Measurements from ENCODE around the gene C19orf81. TPM values are rescaled to one million over a fixed set of nuclear protein-coding genes. Genes with fewer than 3 reads are reported as not detected.

C19orf81 gene
- total RNA-seq, 3 donors from 2014 or later, result not detected

GRCh38 chr19:50693064-50693975 lies 44.1 kb downstream of the C19orf81 start:
- no peaks in the 10 kb centered on the region for H3K9me3 ChIP-seq
- intact Hi-C loops (cut with DNase I; ENCODE audit: low total_unique reads), result no loop called here
- H3K27me3 ChIP-seq, result peaks cover 11 to 62% of the 10 kb centered on the region in 2 donors
- no peak overlapping the region for H3K27ac ChIP-seq
- H3K4me3 ChIP-seq, result no peak overlapping the region
- H3K4me1 ChIP-seq, result no peaks in the 10 kb centered on the region
- TF ChIP-seq, protein P1, sequence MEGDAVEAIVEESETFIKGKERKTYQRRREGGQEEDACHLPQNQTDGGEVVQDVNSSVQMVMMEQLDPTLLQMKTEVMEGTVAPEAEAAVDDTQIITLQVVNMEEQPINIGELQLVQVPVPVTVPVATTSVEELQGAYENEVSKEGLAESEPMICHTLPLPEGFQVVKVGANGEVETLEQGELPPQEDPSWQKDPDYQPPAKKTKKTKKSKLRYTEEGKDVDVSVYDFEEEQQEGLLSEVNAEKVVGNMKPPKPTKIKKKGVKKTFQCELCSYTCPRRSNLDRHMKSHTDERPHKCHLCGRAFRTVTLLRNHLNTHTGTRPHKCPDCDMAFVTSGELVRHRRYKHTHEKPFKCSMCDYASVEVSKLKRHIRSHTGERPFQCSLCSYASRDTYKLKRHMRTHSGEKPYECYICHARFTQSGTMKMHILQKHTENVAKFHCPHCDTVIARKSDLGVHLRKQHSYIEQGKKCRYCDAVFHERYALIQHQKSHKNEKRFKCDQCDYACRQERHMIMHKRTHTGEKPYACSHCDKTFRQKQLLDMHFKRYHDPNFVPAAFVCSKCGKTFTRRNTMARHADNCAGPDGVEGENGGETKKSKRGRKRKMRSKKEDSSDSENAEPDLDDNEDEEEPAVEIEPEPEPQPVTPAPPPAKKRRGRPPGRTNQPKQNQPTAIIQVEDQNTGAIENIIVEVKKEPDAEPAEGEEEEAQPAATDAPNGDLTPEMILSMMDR (IDR thresholded peaks at IDR 0.05), result no peak
- no peak for TF ChIP-seq POLR2AphosphoS5 (IDR thresholded peaks at IDR 0.05)
- TF ChIP-seq POLR2A (IDR thresholded peaks at IDR 0.05), result no peak
- no peak for DNase-seq (ENCODE audit: low spot score in 2 of 2)
- H3K36me3 ChIP-seq, result no peaks in the 10 kb centered on the region

DNA sequence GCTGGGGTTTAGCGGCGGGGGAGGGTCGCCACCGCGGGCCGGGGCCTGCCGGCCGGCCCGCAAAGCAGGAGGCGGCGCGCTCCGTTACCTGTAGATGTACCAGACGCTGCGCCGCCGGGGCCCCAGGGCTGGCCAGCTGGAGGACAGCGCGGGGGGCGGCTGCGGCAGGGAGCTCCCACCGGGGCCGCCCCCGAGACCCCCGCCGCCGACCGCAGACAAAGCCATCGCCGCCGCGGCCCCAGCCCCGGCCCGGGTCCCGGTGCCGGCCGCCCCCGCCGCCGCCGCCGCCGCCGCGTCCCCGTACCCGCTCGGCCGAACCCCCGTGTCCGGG lies 45.5 kb downstream of the C19orf81 start:
- H3K27me3 ChIP-seq, result peaks cover 11 to 67% of the 10 kb centered on the region in 2 donors
- no peaks in the 10 kb centered on the region for H3K4me1 ChIP-seq
- H3K4me3 ChIP-seq, result peak overlapping the region in 1 of 3 donors; percentile 22
- TF ChIP-seq POLR2AphosphoS5 (IDR thresholded peaks at IDR 0.05) (no peak), POLR2A (IDR thresholded peaks at IDR 0.05) (no peak)
- TF ChIP-seq, protein P1 (IDR thresholded peaks at IDR 0.05), result no peak
- no peaks in the 10 kb centered on the region for H3K9me3 ChIP-seq
- DNase-seq (ENCODE audit: low spot score in 2 of 2), result no peak
- intact Hi-C loops (cut with DNase I; ENCODE audit: low total_unique reads), result no loop called here
- no peaks in the 10 kb centered on the region for H3K36me3 ChIP-seq
- H3K27ac ChIP-seq, result no peak overlapping the region

GRCh38 chr19:50695251-50696093 lies 46.2 kb downstream of the C19orf81 start:
- no peaks in the 10 kb centered on the region for H3K9me3 ChIP-seq
- no peak overlapping the region for H3K27ac ChIP-seq
- no peaks in the 10 kb centered on the region for H3K36me3 ChIP-seq
- TF ChIP-seq, protein P1 (IDR thresholded peaks at IDR 0.05), result no peak
- TF ChIP-seq POLR2AphosphoS5 (IDR thresholded peaks at IDR 0.05) (no peak), POLR2A (IDR thresholded peaks at IDR 0.05) (no peak)
- peaks cover 11 to 66% of the 10 kb centered on the region in 2 donors for H3K27me3 ChIP-seq
- intact Hi-C loops (cut with DNase I; ENCODE audit: low total_unique reads), result no loop called here
- DNase-seq (ENCODE audit: low spot score in 2 of 2), result no peak
- peak overlapping the region in 1 of 3 donors; percentile 22 for H3K4me3 ChIP-seq
- no peaks in the 10 kb centered on the region for H3K4me1 ChIP-seq

- Histone ChIP-seq H3K27me3 (peaks cover 11 to 61% of the 10 kb centered on the region in 2 donors), H3K27ac (no peak overlapping the region), H3K36me3 (no peaks in the 10 kb centered on the region), H3K4me3 (no peak overlapping the region), H3K9me3 (no peaks in the 10 kb centered on the region), H3K4me1 (no peaks in the 10 kb centered on the region)
- intact Hi-C loops (cut with DNase I; ENCODE audit: low total_unique reads), result no loop called here
- DNase-seq (ENCODE audit: low spot score in 2 of 2), result no peak
- TF ChIP-seq POLR2A (IDR thresholded peaks at IDR 0.05), result no peak
- TF ChIP-seq, protein P1 (IDR thresholded peaks at IDR 0.05), result no peak
Measured at GRCh38 chr19:50696094-50696483, 46.8 kb downstream of the C19orf81 start.
